ENCODE data around the gene FOXI1.
"Not testable (repeated sequence)": the region's sequence is repeated elsewhere in the genome, so short reads cannot be mapped to it uniquely, and the experiment has no call there.

FOXI1 gene

DNA sequence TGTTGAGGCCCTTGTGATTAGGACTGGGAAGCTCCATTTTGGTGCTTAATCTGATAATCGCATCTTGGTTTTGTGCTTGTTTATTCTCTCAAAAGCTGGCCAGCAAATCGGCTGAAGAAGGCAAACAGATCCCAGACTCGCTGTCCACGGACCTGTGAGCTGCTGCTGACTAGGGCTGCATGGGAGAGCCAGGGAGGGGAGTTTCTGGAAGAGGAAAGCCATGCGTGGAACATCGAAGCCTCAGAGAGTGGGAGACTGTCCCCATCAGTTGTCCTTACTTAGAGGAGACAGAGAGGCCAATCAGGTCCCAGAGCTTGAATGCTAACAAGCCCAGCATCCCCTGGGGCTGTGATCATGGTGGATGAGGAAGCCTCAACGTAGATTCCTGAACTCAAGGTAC is 23.0 kb upstream of the FOXI1 start:
- DNase-seq (ENCODE audit: low spot score), result no peak
- in situ Hi-C loops (cut with MboI; ENCODE audit: low pct_unique_long_range_greater_than_20kb, low sequenced_read_pairs, unreplicated experiment), result no loop called here
- TF ChIP-seq, protein P1, sequence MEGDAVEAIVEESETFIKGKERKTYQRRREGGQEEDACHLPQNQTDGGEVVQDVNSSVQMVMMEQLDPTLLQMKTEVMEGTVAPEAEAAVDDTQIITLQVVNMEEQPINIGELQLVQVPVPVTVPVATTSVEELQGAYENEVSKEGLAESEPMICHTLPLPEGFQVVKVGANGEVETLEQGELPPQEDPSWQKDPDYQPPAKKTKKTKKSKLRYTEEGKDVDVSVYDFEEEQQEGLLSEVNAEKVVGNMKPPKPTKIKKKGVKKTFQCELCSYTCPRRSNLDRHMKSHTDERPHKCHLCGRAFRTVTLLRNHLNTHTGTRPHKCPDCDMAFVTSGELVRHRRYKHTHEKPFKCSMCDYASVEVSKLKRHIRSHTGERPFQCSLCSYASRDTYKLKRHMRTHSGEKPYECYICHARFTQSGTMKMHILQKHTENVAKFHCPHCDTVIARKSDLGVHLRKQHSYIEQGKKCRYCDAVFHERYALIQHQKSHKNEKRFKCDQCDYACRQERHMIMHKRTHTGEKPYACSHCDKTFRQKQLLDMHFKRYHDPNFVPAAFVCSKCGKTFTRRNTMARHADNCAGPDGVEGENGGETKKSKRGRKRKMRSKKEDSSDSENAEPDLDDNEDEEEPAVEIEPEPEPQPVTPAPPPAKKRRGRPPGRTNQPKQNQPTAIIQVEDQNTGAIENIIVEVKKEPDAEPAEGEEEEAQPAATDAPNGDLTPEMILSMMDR (IDR thresholded peaks at IDR 0.05; ENCODE audit: extremely low read depth, insufficient read depth, missing control alignments), result no peak

DNA sequence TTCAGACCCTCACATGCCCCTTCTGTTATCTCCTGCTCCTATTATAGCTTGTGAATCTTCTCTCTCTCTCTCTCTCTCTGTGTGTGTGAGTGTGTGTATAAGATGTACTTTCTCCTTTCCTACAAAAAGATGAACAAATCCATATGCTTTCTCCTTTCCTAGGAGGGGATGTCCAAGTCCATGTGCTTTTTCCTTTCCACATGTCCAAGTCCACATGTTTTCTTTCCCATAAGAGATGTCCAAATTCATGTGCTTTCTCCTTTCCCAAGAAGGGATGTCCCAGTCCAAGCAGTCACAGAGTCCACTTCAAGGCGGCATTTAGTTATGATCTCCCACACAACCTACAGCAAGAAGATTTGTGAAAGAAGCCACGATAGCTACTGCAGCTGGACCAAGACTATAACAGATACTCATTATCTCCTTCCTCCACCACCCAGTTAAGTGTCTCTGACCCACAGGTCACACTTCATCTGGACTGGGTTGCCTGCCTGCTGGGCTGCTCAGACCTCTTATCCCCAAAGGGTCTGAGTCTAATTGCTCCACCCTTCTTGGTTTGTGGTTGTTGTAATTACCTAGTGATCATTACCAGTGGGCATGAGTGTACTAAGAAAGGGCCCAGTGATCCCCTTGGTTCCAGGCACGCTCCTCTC is 18.4 kb upstream of the FOXI1 start:
- TF ChIP-seq, protein P1 (IDR thresholded peaks at IDR 0.05; ENCODE audit: extremely low read depth, insufficient read depth, missing control alignments), result no peak
- in situ Hi-C loops (cut with MboI; ENCODE audit: low pct_unique_long_range_greater_than_20kb, low sequenced_read_pairs, unreplicated experiment), result no loop called here
- DNase-seq (ENCODE audit: low spot score), result no peak

DNA sequence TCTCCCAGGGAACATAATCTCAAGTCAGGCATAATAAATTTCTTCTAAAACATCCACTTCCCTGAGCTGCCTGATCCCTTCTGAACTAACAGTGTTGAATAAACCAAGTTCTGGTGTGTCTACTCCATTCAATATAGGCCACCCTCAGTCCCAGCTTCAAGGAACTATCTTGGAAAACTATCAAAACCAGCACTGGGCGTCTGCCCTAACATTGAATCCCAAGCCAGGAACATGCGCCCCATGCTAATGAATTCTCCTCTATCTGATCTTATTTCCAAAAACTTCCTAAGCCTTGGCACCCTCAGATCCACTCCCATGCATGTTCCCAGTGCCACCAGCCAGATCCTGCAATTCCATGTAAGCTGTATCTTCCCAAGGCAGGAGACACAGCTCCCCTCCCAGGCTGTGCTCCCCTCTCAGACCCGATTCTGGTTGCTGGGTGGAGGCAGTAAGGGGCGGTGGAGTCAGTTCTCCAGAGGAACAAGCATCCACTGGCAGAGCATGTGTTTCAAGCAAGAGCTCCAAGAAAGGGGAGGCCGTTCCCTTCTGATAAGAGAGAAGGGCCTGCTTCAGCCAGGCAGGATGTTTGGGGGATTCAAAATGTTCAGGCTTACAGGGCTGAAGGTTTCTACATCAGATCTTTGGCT is 13.1 kb upstream of the FOXI1 start:
- TF ChIP-seq, protein P1 (IDR thresholded peaks at IDR 0.05; ENCODE audit: extremely low read depth, insufficient read depth, missing control alignments), result no peak
- in situ Hi-C loops (cut with MboI; ENCODE audit: low pct_unique_long_range_greater_than_20kb, low sequenced_read_pairs, unreplicated experiment), result loop anchor here (10.0 kb wide), 1 partner anchor 92 kb away; no protein-coding TSS in a partner anchor
- no peak for DNase-seq (ENCODE audit: low spot score)

DNA sequence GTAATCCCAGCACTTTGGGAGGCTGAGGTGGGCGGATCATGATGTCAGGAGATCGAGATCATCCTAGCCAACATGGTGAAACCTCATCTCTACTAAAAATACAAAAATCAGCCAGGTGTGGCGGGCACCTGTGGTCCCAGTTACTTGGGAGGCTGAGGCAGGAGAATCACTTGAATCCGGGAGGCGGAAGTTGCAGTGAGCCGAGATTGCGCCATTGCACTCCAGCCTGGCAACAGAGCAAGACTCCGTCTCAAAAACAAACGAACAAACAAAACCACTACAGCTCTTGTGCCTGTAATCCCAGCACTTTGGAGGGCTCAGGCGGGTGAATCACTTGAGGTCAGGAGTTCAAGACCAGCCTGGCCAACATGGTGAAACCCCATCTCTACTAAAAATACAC is 11.4 kb upstream of the FOXI1 start:
- DNase-seq (ENCODE audit: low spot score), result not testable (repeated sequence)
- in situ Hi-C loops (cut with MboI; ENCODE audit: low pct_unique_long_range_greater_than_20kb, low sequenced_read_pairs, unreplicated experiment), result loop anchor here (10.0 kb wide), 1 partner anchor 90 kb away; no protein-coding TSS in a partner anchor

DNA sequence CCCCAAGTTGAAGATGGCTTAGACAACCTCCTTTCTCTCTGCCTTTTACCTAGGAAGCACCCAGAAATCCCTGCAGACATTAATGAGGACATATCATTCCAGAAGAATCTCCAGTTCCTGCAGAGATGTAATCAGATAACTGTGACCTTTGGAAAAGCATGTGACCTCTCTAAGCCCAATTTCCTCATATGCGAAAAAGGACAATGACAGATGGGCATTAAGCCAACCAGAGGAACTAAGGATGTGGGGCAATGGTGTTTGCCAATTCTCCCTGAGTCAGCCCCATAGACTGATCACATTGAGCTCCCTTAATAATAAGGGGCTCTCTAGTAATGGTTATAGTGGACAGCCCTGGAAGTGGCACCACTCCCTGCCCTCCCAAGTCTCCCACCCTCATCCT is 10.1 kb upstream of the FOXI1 start:
- in situ Hi-C loops (cut with MboI; ENCODE audit: low pct_unique_long_range_greater_than_20kb, low sequenced_read_pairs, unreplicated experiment), result loop anchor here (10.0 kb wide), 1 partner anchor 89 kb away; no protein-coding TSS in a partner anchor
- no peak for DNase-seq (ENCODE audit: low spot score)
- TF ChIP-seq, protein P1 (IDR thresholded peaks at IDR 0.05; ENCODE audit: extremely low read depth, insufficient read depth, missing control alignments), result no peak

DNA sequence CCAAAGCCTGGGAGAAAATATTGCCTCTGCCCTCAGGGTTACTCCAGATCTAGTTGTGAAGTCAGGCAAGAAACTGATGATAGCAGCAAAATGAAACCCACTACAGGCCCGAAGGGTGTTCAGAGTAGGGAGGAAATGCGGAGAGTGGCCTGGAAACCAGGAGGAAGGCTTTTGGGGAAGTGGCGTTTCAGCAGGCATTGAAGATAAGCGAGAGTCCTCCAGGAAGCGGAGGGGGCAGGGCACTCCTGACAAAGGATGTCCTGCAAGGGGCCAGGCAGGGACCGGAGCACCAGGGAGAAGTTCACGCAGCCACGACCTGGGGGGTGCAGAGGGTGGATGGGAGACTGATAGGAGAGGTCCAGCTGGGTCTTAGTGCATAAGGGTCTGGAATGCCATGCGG is 7.8 kb upstream of the FOXI1 start:
- no peak for DNase-seq (ENCODE audit: low spot score)
- in situ Hi-C loops (cut with MboI; ENCODE audit: low pct_unique_long_range_greater_than_20kb, low sequenced_read_pairs, unreplicated experiment), result loop anchor here (10.0 kb wide), 1 partner anchor 87 kb away; no protein-coding TSS in a partner anchor

More for the DNA sequence above, 7.8 kb upstream of the FOXI1 start:
- TF ChIP-seq, protein P1 (IDR thresholded peaks at IDR 0.05; ENCODE audit: extremely low read depth, insufficient read depth, missing control alignments), result no peak

Data from GM13977 (cell line).